NB4 (cell line): ENCODE results near the gene DRAXIN.

Experiments
- DNase-seq: peaks from one replicate; pipeline ENCODE4 v3.0.0; 2010; ENCODE audit warnings: low read depth
- H3K4me3 ChIP-seq: one replicate; pipeline ENCODE4 v1.5.1; 2011; ENCODE audit warnings: mild to moderate bottlenecking, low read depth, low read length, moderate library complexity
- MYC ChIP-seq: IDR thresholded peaks from 2 replicates; pipeline ENCODE4 v1.6.1; 2011; ENCODE audit warnings: low read depth, low read length
- POLR2A ChIP-seq: IDR thresholded peaks from 2 replicates; pipeline ENCODE4 v1.6.1; 2011; ENCODE audit warnings: mild to moderate bottlenecking; ENCODE audit not compliant: insufficient read length; ENCODE audit errors: extremely low read depth
- TF ChIP-seq, protein P1 (sequence below): IDR thresholded peaks from one replicate; pipeline ENCODE4 v1.5.1; 2012; ENCODE audit warnings: low read depth, low read length
- TF ChIP-seq, protein P2 (sequence below): IDR thresholded peaks from 2 replicates; pipeline ENCODE4 v1.6.1; 2011; ENCODE audit warnings: low read depth, low read length

The DRAXIN gene

DNA sequence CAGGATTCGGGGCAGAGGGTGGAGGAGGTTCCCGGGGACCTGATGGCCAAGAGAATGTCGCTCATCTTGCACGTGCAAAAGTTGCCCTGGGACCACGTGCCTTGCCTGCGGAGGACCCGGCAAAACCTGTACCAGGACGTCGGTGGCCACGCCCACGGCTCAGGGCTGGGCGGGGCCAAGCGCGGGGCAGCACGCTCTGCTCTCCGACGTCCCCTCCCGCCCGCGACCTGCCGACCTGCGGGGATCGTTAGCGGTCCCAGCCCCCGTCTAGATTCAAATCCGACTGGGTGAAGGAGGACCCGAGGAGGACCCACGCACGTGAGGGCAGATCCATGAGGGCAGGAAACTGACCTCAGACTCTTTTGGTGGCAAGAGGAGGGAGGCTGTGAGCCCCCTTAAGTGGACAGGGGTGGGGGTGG lies 70.5 kb downstream of the DRAXIN start, which contains the start of gene C1orf167:
Gene C1orf167, plus strand, starts transcription at position 206 of the 419 bp plus-strand sequence. CDS start 2,208 bp downstream, outside the sequence.
- TF ChIP-seq, protein P1, sequence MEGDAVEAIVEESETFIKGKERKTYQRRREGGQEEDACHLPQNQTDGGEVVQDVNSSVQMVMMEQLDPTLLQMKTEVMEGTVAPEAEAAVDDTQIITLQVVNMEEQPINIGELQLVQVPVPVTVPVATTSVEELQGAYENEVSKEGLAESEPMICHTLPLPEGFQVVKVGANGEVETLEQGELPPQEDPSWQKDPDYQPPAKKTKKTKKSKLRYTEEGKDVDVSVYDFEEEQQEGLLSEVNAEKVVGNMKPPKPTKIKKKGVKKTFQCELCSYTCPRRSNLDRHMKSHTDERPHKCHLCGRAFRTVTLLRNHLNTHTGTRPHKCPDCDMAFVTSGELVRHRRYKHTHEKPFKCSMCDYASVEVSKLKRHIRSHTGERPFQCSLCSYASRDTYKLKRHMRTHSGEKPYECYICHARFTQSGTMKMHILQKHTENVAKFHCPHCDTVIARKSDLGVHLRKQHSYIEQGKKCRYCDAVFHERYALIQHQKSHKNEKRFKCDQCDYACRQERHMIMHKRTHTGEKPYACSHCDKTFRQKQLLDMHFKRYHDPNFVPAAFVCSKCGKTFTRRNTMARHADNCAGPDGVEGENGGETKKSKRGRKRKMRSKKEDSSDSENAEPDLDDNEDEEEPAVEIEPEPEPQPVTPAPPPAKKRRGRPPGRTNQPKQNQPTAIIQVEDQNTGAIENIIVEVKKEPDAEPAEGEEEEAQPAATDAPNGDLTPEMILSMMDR, result no peak
- TF ChIP-seq, protein P2, sequence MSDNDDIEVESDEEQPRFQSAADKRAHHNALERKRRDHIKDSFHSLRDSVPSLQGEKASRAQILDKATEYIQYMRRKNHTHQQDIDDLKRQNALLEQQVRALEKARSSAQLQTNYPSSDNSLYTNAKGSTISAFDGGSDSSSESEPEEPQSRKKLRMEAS, result no peak
- no peak for TF ChIP-seq MYC
- TF ChIP-seq POLR2A, result no peak
- no peak for DNase-seq
- no peak within 1 kb of the TSS for H3K4me3 ChIP-seq

DNA sequence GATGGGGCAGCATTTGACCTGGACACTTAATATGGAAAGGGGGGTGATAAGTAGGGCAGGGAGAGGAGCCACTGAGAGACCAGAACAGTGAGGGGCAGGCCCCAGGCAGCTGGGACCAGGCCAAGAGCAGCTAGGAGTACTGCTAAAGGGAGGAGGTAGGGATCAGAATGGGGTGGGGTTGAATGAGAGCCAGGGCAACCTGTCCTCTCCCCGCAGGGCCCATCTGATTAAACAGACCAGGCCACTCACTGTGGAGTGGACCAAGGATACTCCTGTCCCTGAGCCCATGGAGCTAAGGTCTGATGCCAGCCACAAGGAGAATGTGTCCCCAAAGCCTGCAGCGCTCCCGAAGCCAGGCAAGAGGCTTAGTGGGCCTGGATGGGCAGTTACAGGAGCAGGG lies 72.6 kb downstream of the DRAXIN start:
- no peak for DNase-seq
- no peak for TF ChIP-seq POLR2A
- TF ChIP-seq MYC, result no peak
- TF ChIP-seq, protein P1, result no peak
- TF ChIP-seq, protein P2, result no peak
- H3K4me3 ChIP-seq, result no peak overlapping the region

DNA sequence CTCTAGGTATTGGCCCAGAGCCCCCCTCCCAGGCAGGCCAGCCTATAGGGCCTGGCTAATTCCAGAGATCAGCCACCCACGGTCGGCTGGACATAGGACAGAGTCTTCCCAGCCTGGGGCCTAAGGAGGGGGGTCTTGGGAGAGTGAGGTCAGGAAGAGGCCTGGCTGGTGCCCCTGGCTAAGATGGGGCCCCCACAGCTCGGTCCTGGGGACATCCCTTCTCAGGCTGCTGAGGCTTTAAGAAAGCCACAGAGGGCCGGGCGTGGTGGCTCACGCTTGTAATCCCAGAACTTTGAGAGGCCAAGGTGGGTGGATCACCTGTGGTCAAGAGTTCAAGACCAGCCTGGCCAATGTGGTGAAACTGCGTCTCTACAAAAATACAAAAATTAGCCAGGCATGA lies 73.0 kb downstream of the DRAXIN start:
- no peak for DNase-seq
- TF ChIP-seq, protein P2, result no peak
- TF ChIP-seq MYC (no peak), POLR2A (no peak)
- TF ChIP-seq, protein P1, result no peak
- H3K4me3 ChIP-seq, result no peak overlapping the region

DNA sequence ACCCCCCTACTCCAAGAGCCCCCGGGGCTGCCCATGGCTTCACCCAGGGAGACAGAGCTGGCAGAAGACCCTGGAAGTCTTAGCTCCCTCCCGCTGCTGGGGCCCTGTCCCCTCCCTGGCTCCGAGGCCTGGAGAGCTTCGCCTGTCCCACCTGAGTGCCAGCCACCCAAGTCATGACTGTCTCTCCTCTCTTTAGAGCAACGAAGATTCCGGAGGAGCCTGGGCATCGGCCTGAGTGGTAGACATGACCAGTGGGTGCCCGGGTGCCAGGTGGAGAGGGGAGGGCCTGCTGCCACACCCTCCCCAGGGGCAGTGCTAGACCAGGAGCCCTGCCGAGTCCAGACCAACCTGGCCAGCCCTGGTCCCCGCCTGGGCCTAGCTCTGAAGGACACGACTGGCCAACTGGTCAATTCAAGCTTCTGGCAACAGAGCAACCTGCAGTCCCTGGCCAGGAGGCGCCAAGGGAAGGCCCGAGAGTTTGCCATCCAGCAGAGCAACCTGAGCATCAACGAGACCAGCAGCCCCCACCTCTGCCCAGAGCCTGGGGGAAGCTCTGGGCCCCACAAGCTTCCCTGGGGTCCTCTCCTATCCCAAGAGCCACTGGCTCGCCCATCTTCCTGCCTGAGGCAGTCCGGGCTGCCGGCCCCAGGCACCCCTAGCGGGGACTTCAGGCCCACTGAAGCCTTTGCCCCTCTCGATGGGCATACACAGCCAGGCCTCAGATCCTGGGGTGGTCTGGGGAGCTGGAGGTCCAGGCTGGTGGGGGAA lies 74.3 kb downstream of the DRAXIN start:
- no peak overlapping the region for H3K4me3 ChIP-seq
- TF ChIP-seq MYC, result no peak
- TF ChIP-seq, protein P2, result no peak
- TF ChIP-seq, protein P1, result no peak
- no peak for TF ChIP-seq POLR2A
- DNase-seq, result no peak

DNA sequence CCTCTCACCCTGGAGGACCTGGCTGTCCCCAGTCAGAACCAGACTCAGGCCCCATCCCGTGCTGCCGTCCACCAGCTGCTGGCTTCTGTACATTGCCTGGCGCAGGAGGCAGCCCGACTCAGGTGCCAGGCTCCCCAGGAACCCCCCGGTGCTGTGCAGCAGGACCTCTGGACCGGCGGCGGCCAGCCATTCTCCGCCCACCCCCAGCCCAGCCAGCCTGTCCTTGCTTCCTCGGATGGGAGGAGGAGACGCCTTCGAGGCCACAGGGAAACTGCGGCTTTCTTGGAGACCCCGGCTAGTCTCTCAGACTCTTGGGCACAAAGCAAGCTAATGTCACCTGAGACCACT lies 74.9 kb downstream of the DRAXIN start:
- DNase-seq, result no peak
- TF ChIP-seq MYC, result no peak
- TF ChIP-seq, protein P2, result no peak
- TF ChIP-seq, protein P1, result no peak
- no peak for TF ChIP-seq POLR2A
- H3K4me3 ChIP-seq, result no peak overlapping the region
